Osteoblast (primary cell): Measurements from ENCODE around the gene ZNF654. TPM values are rescaled to one million over a fixed set of nuclear protein-coding genes. Genes with fewer than 3 reads are reported as not detected.

Experiments used
- DNase-seq: peaks from one replicate; pipeline ENCODE4 v3.0.0; 2011; ENCODE audit warnings: low spot score, mixed read lengths; ENCODE audit not compliant: insufficient read length; ENCODE audit errors: missing footprints
- H2AFZ ChIP-seq: 2 replicates; pipeline ENCODE4 v1.6.0; 2011; ENCODE audit warnings: mild to moderate bottlenecking, low read length
- H3K27ac ChIP-seq: 2 replicates; pipeline ENCODE4 v1.5.1; 2011; ENCODE audit warnings: mild to moderate bottlenecking, low read depth, low read length, moderate library complexity
- H3K27me3 ChIP-seq: 2 replicates; pipeline ENCODE4 v1.6.0; 2012; ENCODE audit warnings: mild to moderate bottlenecking, control low read depth, inconsistent platforms, low read length, moderate library complexity; ENCODE audit not compliant: insufficient read depth
- H3K36me3 ChIP-seq: 2 replicates; pipeline ENCODE4 v1.5.1; 2011; ENCODE audit warnings: mild to moderate bottlenecking, low read length, control low read depth, moderate library complexity; ENCODE audit not compliant: insufficient read depth
- H3K4me1 ChIP-seq: 2 replicates; pipeline ENCODE4 v1.5.1; 2011; ENCODE audit warnings: mild to moderate bottlenecking, low read length, control low read depth, moderate library complexity; ENCODE audit not compliant: insufficient read depth
- H3K4me2 ChIP-seq: 2 replicates; pipeline ENCODE4 v1.6.0; 2011; ENCODE audit warnings: mild to moderate bottlenecking, low read length; ENCODE audit not compliant: insufficient read depth
- H3K4me3 ChIP-seq: fragments of 200-600 bp; sonication (generic); 3 replicates; pipeline ENCODE4 v1.5.1; 2012; ENCODE audit warnings: mild to moderate bottlenecking, low read length, inconsistent platforms; ENCODE audit not compliant: insufficient read depth
- H3K79me2 ChIP-seq: 2 replicates; pipeline ENCODE4 v1.6.0; 2012; ENCODE audit warnings: mild to moderate bottlenecking, low read length, control low read depth, inconsistent platforms; ENCODE audit not compliant: insufficient read depth
- H3K9me3 ChIP-seq: 2 replicates; pipeline ENCODE4 v1.5.1; 2011; ENCODE audit warnings: low read depth, low read length, control low read depth
- H4K20me1 ChIP-seq: 2 replicates; pipeline ENCODE4 v1.6.0; 2012; ENCODE audit warnings: mild to moderate bottlenecking, low read length, control low read depth; ENCODE audit not compliant: insufficient read depth
- CTCF ChIP-seq: IDR thresholded peaks from 2 replicates; pipeline ENCODE4 v1.5.1; 2011; ENCODE audit warnings: mild to moderate bottlenecking, low read depth, low read length, moderate library complexity; ENCODE audit errors: extremely low read depth
- total RNA-seq: library from RNA; depleted of rRNA; stranded (reverse); fragments of >200 nt; gene quantifications from 2 replicates; pipeline ENCODE4 v1.2.3, GENCODE V29; 2012

Gene ZNF654
- total RNA-seq, 1 donor, result 23.2 TPM

- H3K9me3 ChIP-seq, result no peaks in the 10 kb centered on the region
- no peak overlapping the region for H3K27ac ChIP-seq
- no peak overlapping the region for H3K4me3 ChIP-seq
- no peak for DNase-seq
- no peak for TF ChIP-seq CTCF
- H3K4me1 ChIP-seq, result no peaks in the 10 kb centered on the region
- H3K27me3 ChIP-seq, result no peaks in the 10 kb centered on the region
- H3K4me2 ChIP-seq, result no peak overlapping the region
- H2AFZ ChIP-seq, result no peak overlapping the region
- no peaks in the 10 kb centered on the region for H3K36me3 ChIP-seq
- H3K79me2 ChIP-seq, result peaks cover 21% of the 10 kb centered on the region
- peaks cover 3% of the 10 kb centered on the region for H4K20me1 ChIP-seq
Measured at GRCh38 chr3:88101142-88101541, 42.1 kb downstream of the ZNF654 start.

- TF ChIP-seq CTCF, result no peak
- H3K27ac ChIP-seq, result no peak overlapping the region
- peaks cover 6% of the 10 kb centered on the region for H4K20me1 ChIP-seq
- H3K9me3 ChIP-seq, result no peaks in the 10 kb centered on the region
- no peaks in the 10 kb centered on the region for H3K36me3 ChIP-seq
- H3K79me2 ChIP-seq, result peaks cover 47% of the 10 kb centered on the region
- no peak overlapping the region for H3K4me2 ChIP-seq
- no peaks in the 10 kb centered on the region for H3K27me3 ChIP-seq
- no peak overlapping the region for H2AFZ ChIP-seq
- no peak overlapping the region for H3K4me3 ChIP-seq
- no peaks in the 10 kb centered on the region for H3K4me1 ChIP-seq
- DNase-seq, result no peak
Measured at GRCh38 chr3:88105325-88105724, 46.3 kb downstream of the ZNF654 start.

- no peaks in the 10 kb centered on the region for H3K9me3 ChIP-seq
- no peak for DNase-seq
- H2AFZ ChIP-seq, result no peak overlapping the region
- H4K20me1 ChIP-seq, result peaks cover 7% of the 10 kb centered on the region
- no peaks in the 10 kb centered on the region for H3K36me3 ChIP-seq
- peaks cover 40% of the 10 kb centered on the region for H3K79me2 ChIP-seq
- TF ChIP-seq CTCF, result no peak
- H3K27me3 ChIP-seq, result no peaks in the 10 kb centered on the region
- no peak overlapping the region for H3K4me2 ChIP-seq
- no peaks in the 10 kb centered on the region for H3K4me1 ChIP-seq
- no peak overlapping the region for H3K27ac ChIP-seq
- no peak overlapping the region for H3K4me3 ChIP-seq
Measured at GRCh38 chr3:88112289-88112688, 53.2 kb downstream of the ZNF654 start.

GRCh38 chr3:88113311-88114162 lies 54.5 kb downstream of the ZNF654 start:
- H3K4me1 ChIP-seq, result no peaks in the 10 kb centered on the region
- peak; percentile 84 for TF ChIP-seq CTCF
- H2AFZ ChIP-seq, result no peak overlapping the region
- H3K36me3 ChIP-seq, result no peaks in the 10 kb centered on the region
- DNase-seq, result no peak
- peak overlapping the region; percentile 3 for H3K4me2 ChIP-seq
- H3K27me3 ChIP-seq, result no peaks in the 10 kb centered on the region
- no peak overlapping the region for H3K27ac ChIP-seq
- no peaks in the 10 kb centered on the region for H3K9me3 ChIP-seq
- H4K20me1 ChIP-seq, result peaks cover 7% of the 10 kb centered on the region
- H3K79me2 ChIP-seq, result peaks cover 37% of the 10 kb centered on the region
- H3K4me3 ChIP-seq, result no peak overlapping the region
